Measurements from ENCODE around the gene GCNT1.

Gene GCNT1

GRCh38 chr9:76438841-76439588 is 20.0 kb upstream of the GCNT1 start:
- H3K27ac ChIP-seq, result no peak overlapping the region
- H4K20me1 ChIP-seq, result no peaks in the 10 kb centered on the region
- H3K4me1 ChIP-seq, result 0 out of 20 replicates have a peak, but pooled peaks cover 0 to 4% (median 0%) of the 10 kb centered on the region in 10 experiments
- TF ChIP-seq Cebpa-rat (IDR thresholded peaks at IDR 0.05), result no peak
- H3K4me3 ChIP-seq, result no peak overlapping the region
- no peaks in the 10 kb centered on the region for H3K36me3 ChIP-seq
- H3K4me2 ChIP-seq, result 0 out of 22 replicates have a peak overlapping the region, but pooled peaks of 1 of the 11 experiments have one; percentile 13
- peaks cover 4 to 15% (median 10%) of the 10 kb centered on the region in 11 experiments; a peak in 12 of 22 replicates for H3K9me3 ChIP-seq (replicated peaks in 1 of 11)
- no peak overlapping the region for H3K9ac ChIP-seq
- no peaks in the 10 kb centered on the region for H3K27me3 ChIP-seq

- Histone ChIP-seq H3K9ac (no peak overlapping the region), H3K4me1 (peaks cover 0 to 4% (median 0%) of the 10 kb centered on the region in 10 experiments; a peak in 1 of 20 replicates), H3K27me3 (no peaks in the 10 kb centered on the region), H3K9me3 (replicated peaks in 1 of 11) (peaks cover 0 to 9% (median 5%) of the 10 kb centered on the region in 11 experiments; a peak in 11 of 22 replicates), H3K27ac (no peak overlapping the region), H3K4me3 (no peak overlapping the region), H3K4me2 (no peak overlapping the region), H3K36me3 (no peaks in the 10 kb centered on the region), H4K20me1 (no peaks in the 10 kb centered on the region)
- no peak for TF ChIP-seq Cebpa-rat (IDR thresholded peaks at IDR 0.05)
Measured at GRCh38 chr9:76441551-76442322, 17.2 kb upstream of the GCNT1 start.

- Histone ChIP-seq H3K4me2 (no peak overlapping the region), H4K20me1 (no peaks in the 10 kb centered on the region), H3K36me3 (no peaks in the 10 kb centered on the region), H3K27ac (no peak overlapping the region), H3K4me3 (no peak overlapping the region), H3K4me1 (peaks cover 0 to 9% (median 0%) of the 10 kb centered on the region in 10 experiments; a peak in 3 of 20 replicates), H3K9me3 (replicated peaks in 1 of 11) (peaks cover 0 to 9% (median 5%) of the 10 kb centered on the region in 11 experiments; a peak in 11 of 22 replicates), H3K27me3 (no peaks in the 10 kb centered on the region), H3K9ac (no peak overlapping the region)
- TF ChIP-seq Cebpa-rat (IDR thresholded peaks at IDR 0.05), result no peak
Measured at GRCh38 chr9:76443887-76444286, 15.1 kb upstream of the GCNT1 start.

- no peak overlapping the region for H3K4me2 ChIP-seq
- TF ChIP-seq Cebpa-rat (IDR thresholded peaks at IDR 0.05), result no peak
Measured at GRCh38 chr9:76444322-76444929, 14.6 kb upstream of the GCNT1 start.

GRCh38 chr9:76445976-76446375 is 13.0 kb upstream of the GCNT1 start:
- peaks cover 0 to 9% (median 5%) of the 10 kb centered on the region in 11 experiments; a peak in 11 of 22 replicates for H3K9me3 ChIP-seq (replicated peaks in 1 of 11)
- H3K4me1 ChIP-seq, result peaks cover 0 to 7% (median 0%) of the 10 kb centered on the region in 10 experiments; a peak in 3 of 20 replicates
- no peaks in the 10 kb centered on the region for H4K20me1 ChIP-seq
- H3K27ac ChIP-seq, result no peak overlapping the region
- no peak overlapping the region for H3K9ac ChIP-seq
- no peak overlapping the region for H3K4me3 ChIP-seq
- no peaks in the 10 kb centered on the region for H3K36me3 ChIP-seq
- H3K4me2 ChIP-seq, result no peak overlapping the region
- TF ChIP-seq Cebpa-rat (IDR thresholded peaks at IDR 0.05), result no peak
- H3K27me3 ChIP-seq, result no peaks in the 10 kb centered on the region

More at GRCh38 chr9:76444322-76444929, 14.6 kb upstream of the GCNT1 start:
- H3K36me3 ChIP-seq, result no peaks in the 10 kb centered on the region
- no peak overlapping the region for H3K4me3 ChIP-seq
- H3K9me3 ChIP-seq (replicated peaks in 1 of 11), result peaks cover 0 to 9% (median 5%) of the 10 kb centered on the region in 11 experiments; a peak in 11 of 22 replicates
- H4K20me1 ChIP-seq, result no peaks in the 10 kb centered on the region
- H3K4me1 ChIP-seq, result peaks cover 0 to 7% (median 0%) of the 10 kb centered on the region in 10 experiments; a peak in 3 of 20 replicates
- no peak overlapping the region for H3K27ac ChIP-seq
- H3K9ac ChIP-seq, result no peak overlapping the region
- no peaks in the 10 kb centered on the region for H3K27me3 ChIP-seq

GRCh38 chr9:76448501-76448900 is 10.5 kb upstream of the GCNT1 start:
- no peaks in the 10 kb centered on the region for H4K20me1 ChIP-seq
- no peak overlapping the region for H3K9ac ChIP-seq
- H3K4me1 ChIP-seq, result peaks cover 0 to 13% (median 9%) of the 10 kb centered on the region in 10 experiments; a peak in 13 of 20 replicates
- H3K27ac ChIP-seq, result no peak overlapping the region
- H3K36me3 ChIP-seq, result no peaks in the 10 kb centered on the region
- no peak for TF ChIP-seq Cebpa-rat (IDR thresholded peaks at IDR 0.05)
- no peak overlapping the region for H3K4me2 ChIP-seq
- H3K27me3 ChIP-seq, result no peaks in the 10 kb centered on the region
- no peak overlapping the region for H3K4me3 ChIP-seq
- 0 out of 22 replicates have a peak, but pooled peaks cover 0 to 5% (median 0%) of the 10 kb centered on the region in 11 experiments for H3K9me3 ChIP-seq (replicated peaks in 1 of 11)

GRCh38 chr9:76451234-76451633 is 7.7 kb upstream of the GCNT1 start:
- H3K36me3 ChIP-seq, result no peaks in the 10 kb centered on the region
- H3K9me3 ChIP-seq (replicated peaks in 1 of 11), result peaks cover 0 to 8% (median 0%) of the 10 kb centered on the region in 11 experiments; a peak in 3 of 22 replicates
- H3K4me3 ChIP-seq, result no peak overlapping the region
- no peak overlapping the region for H3K4me2 ChIP-seq
- no peak overlapping the region for H3K9ac ChIP-seq
- no peak overlapping the region for H3K27ac ChIP-seq
- H3K4me1 ChIP-seq, result peaks cover 2 to 34% (median 23%) of the 10 kb centered on the region in 10 experiments; a peak in 19 of 20 replicates
- TF ChIP-seq Cebpa-rat (IDR thresholded peaks at IDR 0.05), result no peak
- no peaks in the 10 kb centered on the region for H4K20me1 ChIP-seq
- no peaks in the 10 kb centered on the region for H3K27me3 ChIP-seq

GRCh38 chr9:76452839-76453238 is 6.1 kb upstream of the GCNT1 start:
- no peaks in the 10 kb centered on the region for H3K27me3 ChIP-seq
- peak overlapping the region in 7 of 11 experiments; percentile 12 to 59 (median 28); a peak in 11 of 22 replicates for H3K4me2 ChIP-seq
- H3K9me3 ChIP-seq (replicated peaks in 1 of 11), result peaks cover 0 to 8% (median 0%) of the 10 kb centered on the region in 11 experiments; a peak in 3 of 22 replicates
- peaks cover 8 to 47% (median 35%) of the 10 kb centered on the region in 10 experiments for H3K4me1 ChIP-seq
- no peaks in the 10 kb centered on the region for H3K36me3 ChIP-seq
- peak overlapping the region in 1 of 11 experiments; percentile 32; a peak in 1 of 22 replicates for H3K27ac ChIP-seq
- H3K4me3 ChIP-seq, result no peak overlapping the region
- H3K9ac ChIP-seq, result no peak overlapping the region
- H4K20me1 ChIP-seq, result no peaks in the 10 kb centered on the region
- TF ChIP-seq Cebpa-rat (IDR thresholded peaks at IDR 0.05), result no peak

Data from BLaER1 treated with 17β-estradiol and CSF1 and Interleukin-3, amounts not matched to agents 10 nM and 100 nM (cell line).